HG02973 (cell line): ENCODE results near the gene RMND5A.

ENCODE experiments used
- ATAC-seq: cut with Tn5 transposase; IDR thresholded peaks from one replicate; pipeline ENCODE4 v1.9.1; 2021; ENCODE audit warnings: moderate library complexity; ENCODE audit not compliant: unreplicated experiment

Gene RMND5A, protein sequence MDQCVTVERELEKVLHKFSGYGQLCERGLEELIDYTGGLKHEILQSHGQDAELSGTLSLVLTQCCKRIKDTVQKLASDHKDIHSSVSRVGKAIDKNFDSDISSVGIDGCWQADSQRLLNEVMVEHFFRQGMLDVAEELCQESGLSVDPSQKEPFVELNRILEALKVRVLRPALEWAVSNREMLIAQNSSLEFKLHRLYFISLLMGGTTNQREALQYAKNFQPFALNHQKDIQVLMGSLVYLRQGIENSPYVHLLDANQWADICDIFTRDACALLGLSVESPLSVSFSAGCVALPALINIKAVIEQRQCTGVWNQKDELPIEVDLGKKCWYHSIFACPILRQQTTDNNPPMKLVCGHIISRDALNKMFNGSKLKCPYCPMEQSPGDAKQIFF

DNA sequence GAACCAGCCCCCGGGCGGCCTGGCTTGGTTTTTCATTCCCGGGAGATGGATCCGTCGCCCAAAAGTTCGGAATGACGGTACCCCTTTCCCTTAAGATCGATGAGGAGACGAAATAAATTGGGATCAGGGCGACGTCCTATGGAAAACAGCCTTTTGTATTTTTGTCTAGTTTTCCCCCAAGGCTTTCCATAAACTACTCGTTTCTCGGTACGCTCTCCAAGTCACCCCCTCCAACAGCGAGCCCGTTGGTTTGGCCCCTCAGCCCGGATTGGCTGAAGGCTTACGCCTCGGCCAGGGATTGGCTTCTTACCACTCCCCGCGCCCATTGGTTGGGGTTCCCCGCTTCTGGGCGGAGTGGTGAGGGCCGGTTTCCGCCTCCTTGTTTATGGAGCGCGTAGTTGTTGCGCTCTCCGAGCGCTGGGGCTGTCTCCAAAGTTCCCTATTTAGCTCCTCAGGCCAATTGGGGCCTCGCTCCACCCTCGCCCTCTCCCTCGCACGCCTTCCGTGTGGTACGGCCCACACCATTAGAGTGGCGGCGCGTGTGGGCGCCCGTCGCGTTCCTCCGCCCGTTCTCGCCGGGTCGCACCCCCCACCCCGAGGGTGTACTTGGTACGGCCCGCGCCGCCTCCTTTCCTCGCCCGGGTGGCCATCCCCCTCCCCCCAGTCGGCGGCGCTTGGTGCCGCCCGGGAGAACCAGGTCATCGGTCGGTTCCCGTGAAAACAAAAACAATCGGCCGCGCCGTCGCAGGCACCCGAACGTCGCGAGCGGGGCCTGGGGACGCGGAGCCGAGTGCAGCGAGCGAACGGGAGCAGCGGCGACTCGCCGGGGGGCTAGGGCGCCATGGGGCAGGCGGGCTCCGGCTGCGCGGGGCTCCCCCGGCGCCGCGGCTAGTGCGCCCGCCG lies at the start of gene RMND5A:
RMND5A (plus strand) TSS at position 655 of the 903 bp plus-strand sequence. CDS start 377 bp downstream, outside the sequence.
- ATAC-seq, result peak; percentile 83

DNA sequence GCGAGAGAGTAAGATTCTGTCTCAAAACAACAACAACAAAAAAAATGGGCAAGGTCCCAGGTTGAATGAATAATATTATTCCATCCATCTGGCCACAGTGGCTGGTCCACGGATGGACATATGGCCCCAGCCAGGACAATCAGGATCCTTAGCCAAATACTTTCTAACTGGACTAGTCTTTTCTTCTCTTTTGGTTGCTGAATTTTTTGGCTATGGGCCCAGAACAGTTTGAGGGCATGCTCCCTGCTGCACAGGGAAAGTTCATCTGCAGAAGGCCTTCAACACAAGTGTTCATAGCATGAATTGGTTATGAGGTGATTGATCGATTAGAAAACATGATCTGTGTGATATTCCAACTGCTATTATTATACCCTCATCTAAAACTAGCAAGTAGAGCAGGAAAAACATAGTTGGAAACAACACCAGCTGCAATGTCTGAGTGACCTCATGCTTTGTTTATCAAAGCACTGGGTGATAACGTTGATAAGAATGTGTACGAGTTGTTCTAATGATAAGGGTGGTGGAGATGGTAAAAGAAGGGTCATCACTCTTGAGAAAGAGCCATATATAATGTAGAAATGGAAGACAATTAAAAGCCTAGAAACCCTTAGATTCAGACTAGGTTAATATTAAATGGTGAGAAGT lies 48.6 kb upstream of the RMND5A start:
- no peak for ATAC-seq

DNA sequence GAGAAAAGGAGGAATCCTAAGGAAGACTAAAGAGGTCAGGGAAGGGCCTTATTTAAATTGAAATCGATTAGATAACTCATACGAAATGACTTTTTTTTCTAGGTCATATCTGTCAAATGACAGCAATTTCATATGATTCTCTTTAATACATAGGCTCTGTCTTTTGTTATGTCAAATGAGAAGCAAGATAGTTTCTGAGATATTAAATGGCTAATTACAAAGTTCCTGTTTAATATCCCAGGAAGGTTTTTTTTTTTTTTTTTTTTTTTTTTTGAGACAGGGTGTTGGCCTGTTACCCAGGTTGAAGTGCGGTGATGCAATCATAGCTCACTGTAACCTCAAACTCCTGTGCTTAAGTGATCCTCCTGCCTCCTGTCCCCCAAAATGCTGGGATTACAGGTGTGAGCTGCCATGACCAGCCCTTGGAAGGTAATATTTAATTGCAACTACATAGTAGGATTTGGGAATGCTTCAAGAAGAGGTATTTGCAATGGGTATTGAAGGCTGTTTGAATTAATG lies 48.0 kb upstream of the RMND5A start:
- no peak for ATAC-seq

DNA sequence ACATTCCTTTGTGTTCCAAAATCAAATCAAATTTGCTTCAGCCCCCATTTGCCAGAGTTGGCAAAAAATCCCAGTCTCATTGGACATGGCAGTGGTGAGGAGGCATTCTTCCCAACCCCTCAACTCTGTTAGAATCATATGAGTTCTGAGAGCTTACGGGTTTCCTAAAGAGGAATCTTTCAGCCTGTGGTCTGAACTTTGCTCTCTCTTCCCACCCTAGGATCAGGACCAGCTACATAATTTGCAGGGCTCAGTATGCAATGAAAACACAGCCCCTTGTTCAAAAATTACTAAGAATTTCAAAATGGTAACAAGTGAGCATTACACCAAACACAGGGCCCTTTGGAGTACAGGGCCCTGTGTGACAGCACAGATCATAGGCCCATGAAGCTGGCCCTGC lies 47.1 kb upstream of the RMND5A start:
- no peak for ATAC-seq

DNA sequence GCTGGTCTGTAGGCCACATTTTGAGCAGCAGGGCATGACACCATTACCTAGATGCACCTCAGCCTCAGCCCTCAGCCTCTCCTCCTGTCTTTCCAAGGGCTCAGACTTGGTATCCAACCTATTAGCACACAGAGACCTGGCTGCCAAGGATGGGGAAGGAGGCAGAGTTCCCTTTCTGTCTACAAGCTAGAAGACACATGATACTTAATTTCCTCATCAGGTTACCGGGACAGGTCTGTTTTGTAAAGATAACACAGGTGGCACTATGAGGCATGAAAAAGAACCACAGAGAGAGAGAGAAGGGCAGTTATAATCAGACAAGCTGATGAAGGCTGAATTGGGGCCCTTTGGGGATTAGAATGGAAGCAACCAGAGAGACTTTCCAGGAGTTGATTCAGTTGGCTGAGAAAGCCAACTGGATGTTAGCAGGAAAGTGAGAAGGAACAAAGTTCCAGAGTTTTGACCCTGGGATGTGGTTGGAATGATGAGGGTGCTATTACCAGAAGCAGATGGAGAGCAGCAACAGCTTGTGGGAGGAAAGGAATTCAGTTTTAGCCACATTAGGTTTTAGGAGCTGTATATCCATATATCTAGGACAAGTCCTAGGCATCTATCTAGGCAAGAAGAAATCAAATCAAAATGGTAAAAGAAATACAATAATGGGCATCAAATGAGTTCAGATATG lies 46.0 kb upstream of the RMND5A start:
- ATAC-seq, result no peak

DNA sequence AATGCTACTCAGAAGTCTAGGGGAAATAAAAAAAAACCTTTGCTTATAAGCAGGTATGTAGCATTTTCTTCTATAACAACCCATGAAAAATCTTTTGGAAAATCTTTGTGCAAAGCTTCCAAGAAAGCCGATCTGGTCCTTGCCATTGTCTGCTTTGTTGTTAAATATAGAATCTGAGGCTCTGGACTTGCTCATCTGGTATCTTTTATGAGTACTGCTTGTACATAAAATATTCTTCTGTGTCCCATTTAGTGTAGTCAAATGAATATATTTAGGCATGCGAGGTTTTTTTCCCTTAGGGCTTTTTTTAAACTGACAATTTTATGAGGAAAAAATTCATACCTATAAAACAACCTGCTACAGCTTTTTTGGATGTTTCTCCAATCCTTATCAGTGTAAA lies 45.0 kb upstream of the RMND5A start:
- ATAC-seq, result no peak

DNA sequence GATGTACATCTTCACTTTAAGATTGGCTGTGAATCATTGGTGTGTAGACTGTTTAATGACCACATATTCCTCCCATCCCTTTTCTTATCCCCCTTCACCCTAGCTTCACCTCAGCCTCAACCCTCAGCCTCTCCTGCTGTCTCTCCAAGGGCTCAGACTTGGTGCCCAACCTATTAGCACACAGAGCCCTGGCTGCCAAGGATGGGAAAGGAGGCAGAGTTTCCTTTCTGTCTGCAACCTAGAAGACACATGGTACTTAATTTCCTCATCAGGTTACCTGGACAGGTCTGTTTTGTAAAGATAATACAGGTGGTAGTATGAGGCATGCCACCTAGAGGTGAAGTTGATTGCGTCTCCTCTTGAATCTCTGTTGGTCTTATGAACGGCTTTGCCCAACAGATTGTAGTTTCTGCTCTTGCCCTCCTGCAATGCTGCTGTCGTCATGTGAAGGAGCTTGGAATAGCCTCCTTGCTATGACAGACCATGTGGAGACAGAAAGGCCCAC lies 44.5 kb upstream of the RMND5A start:
- no peak for ATAC-seq

DNA sequence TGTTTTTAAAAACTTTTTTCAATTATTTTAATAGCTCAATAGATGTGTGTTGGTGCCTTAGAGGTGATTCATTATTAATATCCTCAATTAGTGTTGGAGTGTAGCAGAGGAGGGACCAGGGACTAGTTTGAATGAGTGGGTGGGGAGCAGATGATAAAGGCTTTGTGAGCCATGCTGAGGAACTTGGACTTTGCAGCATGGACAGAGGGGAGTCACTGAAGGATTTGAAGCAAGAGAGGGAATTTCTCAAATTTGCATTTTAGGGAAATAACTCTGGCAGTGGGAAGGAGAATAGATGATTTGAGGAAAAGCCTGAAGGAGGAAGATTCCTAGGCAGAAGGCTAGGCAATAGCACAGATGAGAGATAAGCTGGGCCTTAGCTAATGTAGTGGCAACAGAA lies 42.3 kb upstream of the RMND5A start:
- ATAC-seq, result no peak

DNA sequence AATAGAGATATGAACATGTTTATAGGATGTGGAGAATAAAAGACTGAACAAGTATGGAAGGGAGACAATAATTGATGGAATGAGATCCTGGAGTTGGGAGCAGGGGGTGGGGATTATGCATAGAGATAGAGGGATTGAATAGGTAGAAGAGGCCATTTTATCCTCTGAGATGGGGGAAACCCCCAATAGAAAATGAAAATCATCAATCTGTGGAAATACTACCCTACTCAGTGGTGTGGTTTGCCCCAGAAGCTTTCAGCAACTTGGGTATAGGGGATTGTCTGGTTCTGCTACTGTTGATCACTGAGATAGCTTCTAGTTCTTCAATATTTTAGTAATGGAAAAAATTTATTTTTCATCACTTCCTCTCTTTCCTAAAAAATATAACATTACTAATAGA lies 41.1 kb upstream of the RMND5A start:
- no peak for ATAC-seq

DNA sequence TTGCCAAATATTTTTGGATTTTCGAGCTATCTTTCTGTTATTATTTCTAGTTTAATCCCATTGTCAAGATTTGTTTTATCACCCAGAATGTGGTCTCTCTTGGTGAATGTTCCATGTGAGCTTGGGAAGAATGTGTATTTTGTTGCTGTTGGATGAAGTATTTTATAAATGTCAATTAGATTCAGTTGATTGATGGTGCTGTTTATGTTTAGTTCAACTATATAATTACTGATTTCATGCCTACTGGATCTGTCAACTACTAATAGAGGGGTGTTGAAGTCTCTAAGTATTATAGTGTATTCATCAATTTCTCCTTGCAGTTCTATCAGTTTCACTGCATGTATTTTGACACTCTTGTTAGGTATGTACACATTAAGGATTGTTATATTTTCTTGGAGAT lies 34.7 kb upstream of the RMND5A start:
- no peak for ATAC-seq

DNA sequence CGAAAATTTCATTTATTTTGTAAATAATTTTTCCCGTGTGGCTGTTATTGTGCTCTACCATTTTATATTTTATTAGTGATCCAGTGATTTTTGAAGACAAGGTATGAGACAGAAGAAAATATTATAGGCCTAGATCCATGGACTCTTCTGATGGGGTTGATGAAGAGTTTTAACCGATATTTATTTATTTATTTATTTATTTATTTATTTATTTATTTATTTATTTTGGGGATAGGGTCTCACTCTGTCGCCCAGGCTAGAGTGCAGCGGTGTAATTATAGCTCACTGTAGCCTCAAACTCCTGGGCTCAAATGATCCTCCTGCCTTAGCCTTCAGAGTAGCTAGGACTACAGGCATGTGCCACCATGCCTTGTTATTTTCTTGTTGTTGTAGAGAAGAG lies 33.6 kb upstream of the RMND5A start:
- no peak for ATAC-seq

DNA sequence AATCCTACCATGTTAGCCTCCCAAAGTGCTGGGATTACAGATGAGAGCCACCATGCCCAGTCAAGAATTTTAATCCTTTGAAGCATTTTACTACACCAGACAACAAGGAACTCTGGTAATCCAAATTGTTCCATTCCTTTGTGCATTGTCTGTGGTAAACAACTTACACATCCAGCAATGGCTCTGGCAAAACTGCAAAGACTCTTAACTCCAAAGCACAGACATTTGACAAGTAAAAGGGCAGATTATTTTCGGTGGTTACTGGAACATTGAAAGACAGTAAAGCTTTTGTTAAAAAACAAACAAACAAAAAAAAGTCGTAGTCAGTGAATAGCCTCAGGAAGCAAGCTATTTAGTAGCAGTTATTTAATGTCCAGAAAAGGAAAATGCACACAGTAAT lies 33.2 kb upstream of the RMND5A start:
- no peak for ATAC-seq

DNA sequence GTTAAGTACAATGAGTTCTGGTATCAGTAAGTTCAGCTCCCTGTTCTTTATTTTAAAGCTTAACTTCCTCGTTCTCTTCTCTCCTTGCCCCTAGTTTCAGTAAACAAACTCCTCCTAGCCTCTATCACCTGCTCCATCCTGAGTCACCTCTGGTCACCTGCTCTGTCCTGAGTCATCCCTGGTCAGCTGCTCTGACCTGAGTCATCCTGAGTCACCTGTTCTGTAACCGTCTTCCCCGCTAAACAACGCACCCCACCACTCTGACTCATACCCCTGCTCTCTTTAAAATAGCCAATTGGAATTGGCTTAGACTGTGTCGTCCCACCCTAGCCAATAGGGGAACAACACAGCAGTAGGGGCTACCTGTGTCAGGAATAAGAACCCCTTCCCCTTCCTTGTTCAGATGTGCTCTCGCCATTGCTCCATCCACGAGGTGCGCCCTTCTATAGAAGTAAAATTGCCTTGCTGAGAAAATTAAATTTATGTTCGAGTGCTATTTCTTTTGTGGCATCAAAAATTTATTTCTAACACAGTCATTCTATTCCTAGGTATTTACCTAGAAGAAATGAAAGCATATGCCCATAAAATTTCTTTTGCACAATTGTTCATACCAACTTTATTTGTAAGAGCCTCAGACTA lies 24.9 kb upstream of the RMND5A start:
- no peak for ATAC-seq

DNA sequence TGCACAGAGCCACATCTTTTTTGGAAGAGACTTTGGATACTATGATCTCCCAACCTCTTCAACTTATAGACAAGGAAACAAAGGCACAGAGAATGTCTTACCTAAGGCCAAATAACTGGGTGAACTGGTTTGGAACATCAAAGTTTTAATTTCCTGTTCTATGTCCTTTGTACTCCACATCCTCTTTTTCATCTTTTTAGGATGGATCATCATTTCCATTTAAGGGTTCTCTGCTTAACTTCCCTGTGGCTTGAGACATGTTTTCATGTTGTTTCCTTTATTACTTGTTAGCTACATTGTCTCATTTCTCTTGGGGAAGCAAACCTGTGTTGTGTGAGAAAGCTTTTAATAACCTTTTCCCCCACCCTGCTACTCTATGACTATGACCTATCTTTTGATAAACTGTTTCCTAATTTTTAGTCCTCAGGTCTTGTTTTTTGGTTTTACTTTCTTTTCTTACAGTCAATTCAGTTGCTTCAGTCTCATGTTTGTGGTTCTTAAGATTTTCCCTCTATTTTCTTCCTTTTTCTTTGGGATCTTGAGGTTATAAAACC lies 22.5 kb upstream of the RMND5A start:
- ATAC-seq, result no peak

DNA sequence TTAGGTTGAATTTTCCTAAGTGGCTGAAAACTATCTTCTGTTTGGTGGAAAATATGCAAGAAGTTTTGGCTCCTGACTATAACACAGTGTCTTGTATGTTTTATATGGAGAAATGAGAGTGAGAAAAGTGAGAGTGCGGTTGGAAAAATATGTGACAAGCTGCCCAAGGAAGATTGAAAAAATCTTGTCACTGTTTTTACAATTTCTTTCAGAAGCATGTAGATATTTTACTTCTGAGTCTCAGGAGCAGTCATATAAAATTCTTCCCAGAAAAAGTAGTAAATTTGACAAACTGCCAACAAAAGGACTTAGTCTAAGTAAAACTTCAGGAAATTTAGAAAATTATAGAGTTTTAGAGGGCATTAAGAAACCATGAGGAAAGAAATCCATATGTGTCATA lies 19.4 kb upstream of the RMND5A start:
- no peak for ATAC-seq

DNA sequence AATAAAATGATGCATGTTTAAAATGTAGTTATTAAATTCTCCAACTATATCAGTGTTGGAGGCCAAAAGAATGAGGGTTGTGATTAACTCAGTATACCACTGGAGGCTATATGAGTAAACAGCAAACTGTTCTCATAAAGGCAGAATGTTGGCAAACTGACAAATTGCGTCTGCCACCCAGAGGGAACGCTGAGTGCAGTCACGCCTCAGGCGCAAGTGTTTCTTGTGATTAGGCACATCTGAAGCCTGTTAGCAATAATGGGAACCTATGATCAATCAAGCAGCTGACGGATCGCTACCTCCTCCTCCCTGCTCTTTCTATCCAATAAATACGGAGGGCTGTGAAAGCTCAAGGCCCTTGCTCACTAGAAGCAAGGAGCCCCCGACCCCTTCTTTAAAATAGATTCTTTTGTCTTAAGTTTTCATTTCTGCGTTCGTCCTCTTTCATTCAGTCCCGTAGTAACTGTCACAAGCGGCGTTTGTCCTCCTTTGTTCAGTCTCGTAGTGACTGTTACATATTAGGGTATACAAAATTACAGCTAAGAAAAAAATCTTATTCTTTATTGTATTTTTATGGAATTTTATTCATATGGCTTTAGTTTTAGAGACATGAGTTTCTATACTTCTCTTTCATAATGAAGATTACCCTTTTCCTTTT lies 16.3 kb upstream of the RMND5A start:
- no peak for ATAC-seq

DNA sequence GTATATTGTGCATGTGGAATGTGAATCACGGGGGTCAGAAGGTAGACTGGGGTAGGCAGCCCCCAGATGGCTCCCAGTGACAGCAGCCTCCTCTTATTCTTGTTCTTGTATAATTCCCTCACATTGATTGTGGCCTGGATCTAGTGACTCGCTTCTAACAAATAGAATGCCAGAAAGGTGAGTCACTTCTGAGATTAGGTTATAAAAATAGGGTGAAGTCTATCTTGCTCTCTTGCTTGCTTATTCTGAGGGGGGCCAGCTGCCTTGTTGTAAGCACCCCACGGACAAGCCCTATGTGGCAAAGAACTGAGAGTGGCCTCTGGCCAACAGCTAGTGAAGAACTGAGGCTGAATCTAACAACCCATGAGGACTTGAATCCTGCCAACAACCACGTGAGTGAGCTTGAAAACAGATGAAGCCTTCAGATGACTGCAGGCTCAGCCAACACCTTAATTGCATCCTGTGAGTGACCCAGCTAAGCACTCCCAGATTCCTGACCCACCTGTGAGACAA lies 15.6 kb upstream of the RMND5A start:
- no peak for ATAC-seq

DNA sequence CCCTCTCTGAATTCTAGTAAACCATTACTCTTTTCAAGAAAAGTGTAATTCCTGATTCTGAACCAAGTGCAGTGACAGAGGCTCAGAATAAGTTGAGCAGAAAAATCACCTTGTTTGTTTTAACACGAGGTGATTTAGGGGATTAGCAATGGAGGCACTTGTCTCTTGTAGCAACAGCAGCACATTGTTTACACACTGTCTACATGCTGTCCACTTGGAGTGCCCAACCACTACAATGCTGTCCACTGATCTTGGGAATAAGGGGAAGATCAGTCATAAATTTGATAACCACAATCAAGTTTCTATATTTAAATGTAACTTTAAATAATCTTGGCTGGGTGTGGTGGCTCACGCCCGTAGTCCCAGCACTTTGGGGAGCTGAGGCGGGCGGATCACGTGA lies 13.9 kb upstream of the RMND5A start:
- no peak for ATAC-seq

DNA sequence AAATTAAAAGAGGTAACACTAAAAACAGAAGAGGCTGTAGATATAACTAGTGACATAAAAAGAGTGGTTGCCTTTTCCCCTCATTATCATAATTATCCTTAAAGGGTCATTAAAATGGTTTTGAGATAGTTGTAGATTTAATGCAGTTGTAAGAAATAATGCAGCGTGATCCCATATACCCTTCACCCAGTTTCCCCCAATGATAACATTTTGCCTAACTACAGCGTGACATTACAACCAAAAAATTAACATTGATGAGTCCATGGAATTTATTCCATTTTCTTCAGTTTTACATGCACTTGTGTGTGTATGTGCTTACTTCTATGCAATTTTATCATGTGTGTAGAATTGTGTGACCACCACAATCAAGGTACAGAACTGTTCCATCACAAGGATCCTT lies 13.2 kb upstream of the RMND5A start:
- no peak for ATAC-seq
